Liver (tissue), 2 donors: Measurements from ENCODE around the gene TBC1D20.

ENCODE experiments used
- FOXA2 ChIP-seq: IDR thresholded peaks from 2 replicates; pipeline ENCODE4 v1.6.1; 2016; ENCODE audit warnings: antibody characterized with exemption
- ZBTB33 ChIP-seq: IDR thresholded peaks from 2 replicates; pipeline ENCODE4 v1.6.1; 2016; ENCODE audit warnings: antibody characterized with exemption
- TF ChIP-seq, protein P1 (sequence below): fragments of 150-350 bp; IDR thresholded peaks from 2 replicates; pipeline ENCODE4 v1.5.1; 2017; ENCODE audit warnings: improper control_type of control experiment, low read depth, low read length; ENCODE audit not compliant: missing input control
- TF ChIP-seq, protein P2 (sequence below): IDR thresholded peaks from 2 replicates; pipeline ENCODE4 v1.6.1; 2016; ENCODE audit warnings: antibody characterized with exemption, mild to moderate bottlenecking
- donor health status: healthy.

- TF ChIP-seq, protein P1, sequence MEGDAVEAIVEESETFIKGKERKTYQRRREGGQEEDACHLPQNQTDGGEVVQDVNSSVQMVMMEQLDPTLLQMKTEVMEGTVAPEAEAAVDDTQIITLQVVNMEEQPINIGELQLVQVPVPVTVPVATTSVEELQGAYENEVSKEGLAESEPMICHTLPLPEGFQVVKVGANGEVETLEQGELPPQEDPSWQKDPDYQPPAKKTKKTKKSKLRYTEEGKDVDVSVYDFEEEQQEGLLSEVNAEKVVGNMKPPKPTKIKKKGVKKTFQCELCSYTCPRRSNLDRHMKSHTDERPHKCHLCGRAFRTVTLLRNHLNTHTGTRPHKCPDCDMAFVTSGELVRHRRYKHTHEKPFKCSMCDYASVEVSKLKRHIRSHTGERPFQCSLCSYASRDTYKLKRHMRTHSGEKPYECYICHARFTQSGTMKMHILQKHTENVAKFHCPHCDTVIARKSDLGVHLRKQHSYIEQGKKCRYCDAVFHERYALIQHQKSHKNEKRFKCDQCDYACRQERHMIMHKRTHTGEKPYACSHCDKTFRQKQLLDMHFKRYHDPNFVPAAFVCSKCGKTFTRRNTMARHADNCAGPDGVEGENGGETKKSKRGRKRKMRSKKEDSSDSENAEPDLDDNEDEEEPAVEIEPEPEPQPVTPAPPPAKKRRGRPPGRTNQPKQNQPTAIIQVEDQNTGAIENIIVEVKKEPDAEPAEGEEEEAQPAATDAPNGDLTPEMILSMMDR, result no peak
- TF ChIP-seq, protein P2, sequence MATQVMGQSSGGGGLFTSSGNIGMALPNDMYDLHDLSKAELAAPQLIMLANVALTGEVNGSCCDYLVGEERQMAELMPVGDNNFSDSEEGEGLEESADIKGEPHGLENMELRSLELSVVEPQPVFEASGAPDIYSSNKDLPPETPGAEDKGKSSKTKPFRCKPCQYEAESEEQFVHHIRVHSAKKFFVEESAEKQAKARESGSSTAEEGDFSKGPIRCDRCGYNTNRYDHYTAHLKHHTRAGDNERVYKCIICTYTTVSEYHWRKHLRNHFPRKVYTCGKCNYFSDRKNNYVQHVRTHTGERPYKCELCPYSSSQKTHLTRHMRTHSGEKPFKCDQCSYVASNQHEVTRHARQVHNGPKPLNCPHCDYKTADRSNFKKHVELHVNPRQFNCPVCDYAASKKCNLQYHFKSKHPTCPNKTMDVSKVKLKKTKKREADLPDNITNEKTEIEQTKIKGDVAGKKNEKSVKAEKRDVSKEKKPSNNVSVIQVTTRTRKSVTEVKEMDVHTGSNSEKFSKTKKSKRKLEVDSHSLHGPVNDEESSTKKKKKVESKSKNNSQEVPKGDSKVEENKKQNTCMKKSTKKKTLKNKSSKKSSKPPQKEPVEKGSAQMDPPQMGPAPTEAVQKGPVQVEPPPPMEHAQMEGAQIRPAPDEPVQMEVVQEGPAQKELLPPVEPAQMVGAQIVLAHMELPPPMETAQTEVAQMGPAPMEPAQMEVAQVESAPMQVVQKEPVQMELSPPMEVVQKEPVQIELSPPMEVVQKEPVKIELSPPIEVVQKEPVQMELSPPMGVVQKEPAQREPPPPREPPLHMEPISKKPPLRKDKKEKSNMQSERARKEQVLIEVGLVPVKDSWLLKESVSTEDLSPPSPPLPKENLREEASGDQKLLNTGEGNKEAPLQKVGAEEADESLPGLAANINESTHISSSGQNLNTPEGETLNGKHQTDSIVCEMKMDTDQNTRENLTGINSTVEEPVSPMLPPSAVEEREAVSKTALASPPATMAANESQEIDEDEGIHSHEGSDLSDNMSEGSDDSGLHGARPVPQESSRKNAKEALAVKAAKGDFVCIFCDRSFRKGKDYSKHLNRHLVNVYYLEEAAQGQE, result no peak
- TF ChIP-seq ZBTB33 (no peak), FOXA2 (no peak)
Observed at GRCh38 chr20:472137-472846, 10.0 kb upstream of the TBC1D20 start.
